Stimulated activated CD4-positive, alpha-beta T cell treated with anti-CD3 and anti-CD28 coated beads, Interleukin-12 subunit alpha, Interleukin-12 subunit beta, amount 100 ng/mL, for 4 hours (primary cell): Measurements from ENCODE around the gene COL23A1.
"Not testable (repeated sequence)": the region's sequence is repeated elsewhere in the genome, so short reads cannot be mapped to it uniquely, and the experiment has no call there.

Experiments
- DNase-seq: peaks from one replicate; pipeline ENCODE4 v3.0.0-alpha.2; 2020

COL23A1 gene

DNA sequence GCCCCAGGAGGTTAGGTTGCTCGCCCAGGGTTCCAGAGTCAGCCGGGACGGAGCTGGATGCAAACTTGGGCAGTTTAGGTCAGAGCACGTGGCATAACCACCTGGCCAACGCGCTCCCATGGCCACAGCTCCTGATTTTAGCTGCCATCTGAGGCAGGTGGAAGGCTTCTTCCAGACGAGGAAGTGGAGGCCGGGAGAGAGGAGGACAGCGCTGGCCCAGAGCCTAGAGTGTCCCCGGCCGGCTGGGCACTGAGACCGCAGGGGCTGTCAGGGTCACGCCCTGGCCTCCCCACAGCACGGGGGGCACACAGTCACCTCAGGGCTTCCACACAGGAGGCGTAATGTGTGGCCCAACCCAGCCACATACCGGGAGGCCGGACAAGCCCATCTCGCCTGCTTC lies 341.4 kb downstream of the COL23A1 start:
- DNase-seq = no peak

DNA sequence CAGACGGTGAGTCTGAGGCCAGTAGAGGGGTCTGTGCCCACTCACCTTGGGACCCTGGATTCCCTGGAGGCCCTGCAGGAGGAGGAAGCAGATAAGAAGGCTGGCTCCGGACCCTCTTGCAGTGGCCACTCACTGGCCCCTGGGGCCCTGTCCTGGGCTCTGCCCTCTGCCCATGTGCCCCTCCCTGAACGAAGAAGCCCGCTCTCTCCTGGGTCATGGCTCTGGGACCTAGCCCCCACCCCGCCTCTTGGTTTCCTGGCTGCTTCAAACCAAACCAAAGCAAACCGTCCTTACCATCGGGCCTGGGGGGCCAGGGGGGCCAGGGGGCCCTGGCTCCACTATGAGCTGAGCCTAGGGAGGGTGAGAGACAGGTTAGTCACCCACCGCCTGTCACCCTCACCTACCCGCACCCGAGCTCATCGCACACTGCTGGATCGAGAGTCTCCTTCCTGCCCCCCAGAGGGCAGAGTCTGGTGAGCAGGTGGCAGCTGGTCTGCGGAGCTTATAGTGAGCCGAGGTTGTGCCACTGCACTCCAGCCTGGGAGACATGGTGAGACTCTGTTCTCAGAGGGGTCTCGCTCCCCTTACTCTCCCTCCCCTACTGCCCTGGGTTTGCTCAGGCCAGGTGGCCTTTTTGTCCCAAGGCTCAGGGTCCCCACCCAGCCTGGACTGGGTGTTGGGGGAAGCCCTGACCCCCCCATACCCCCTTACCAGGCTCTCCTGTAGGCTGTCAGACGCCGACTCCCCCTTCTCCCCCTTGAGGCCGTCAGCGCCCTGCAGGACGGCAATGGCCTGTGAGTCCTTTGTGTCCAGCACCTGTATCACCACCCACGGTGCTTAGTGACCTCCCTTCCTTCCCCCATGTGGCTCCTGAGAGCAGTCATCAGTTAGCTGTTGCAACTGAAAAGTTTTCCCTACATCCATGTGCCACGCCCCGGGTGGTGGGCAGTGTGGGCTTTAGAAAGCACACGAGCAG lies 342.4 kb downstream of the COL23A1 start:
- DNase-seq = no peak

DNA sequence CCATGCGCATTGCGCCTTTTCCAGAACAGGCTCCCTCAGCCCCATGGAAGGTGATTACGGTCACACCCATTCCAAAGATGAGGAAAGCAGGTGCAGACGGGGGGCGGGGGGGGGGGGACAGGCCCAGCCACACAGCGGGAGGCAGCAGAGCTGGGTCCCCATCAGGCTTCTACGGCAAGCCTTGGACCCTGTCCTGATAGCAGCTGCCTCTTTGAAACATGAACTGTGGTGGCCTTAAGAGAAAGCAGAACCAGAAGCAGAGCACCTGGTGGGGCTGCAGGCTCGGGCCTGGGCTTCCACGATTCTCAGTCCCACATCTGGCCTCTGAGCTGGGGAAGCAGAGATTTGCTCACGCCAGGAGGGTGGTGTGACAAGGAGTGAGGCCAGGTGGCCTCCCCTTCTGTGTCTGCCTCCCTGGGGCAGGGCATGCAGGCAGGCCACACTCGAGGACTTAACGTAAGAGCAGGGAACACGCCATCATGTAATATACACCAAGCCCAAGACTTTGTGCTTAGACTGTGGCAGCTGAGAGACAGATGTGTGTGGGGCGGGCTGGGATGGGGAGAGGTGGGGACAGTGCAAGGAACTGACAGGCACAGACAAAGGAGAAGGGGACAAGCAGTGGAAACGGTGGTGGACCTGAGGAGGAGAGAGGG lies 343.4 kb downstream of the COL23A1 start:
- DNase-seq = no peak

DNA sequence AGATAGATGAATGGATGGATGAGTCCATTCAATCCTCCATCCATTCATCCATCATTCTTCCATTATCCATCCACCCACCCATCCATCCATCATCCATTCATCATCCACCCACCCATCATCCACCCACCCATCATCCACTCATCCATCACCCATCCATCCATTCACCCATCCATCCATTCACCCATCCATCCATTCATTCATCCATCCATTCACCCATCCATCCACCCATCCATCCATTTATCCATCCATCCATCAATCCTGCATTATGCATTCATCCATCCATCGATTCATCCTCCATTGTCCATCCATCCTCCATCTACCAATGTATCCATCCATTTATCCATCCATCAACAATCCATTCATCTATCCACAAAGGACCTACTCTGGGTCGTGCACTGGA lies 344.8 kb downstream of the COL23A1 start:
- DNase-seq = no peak

DNA sequence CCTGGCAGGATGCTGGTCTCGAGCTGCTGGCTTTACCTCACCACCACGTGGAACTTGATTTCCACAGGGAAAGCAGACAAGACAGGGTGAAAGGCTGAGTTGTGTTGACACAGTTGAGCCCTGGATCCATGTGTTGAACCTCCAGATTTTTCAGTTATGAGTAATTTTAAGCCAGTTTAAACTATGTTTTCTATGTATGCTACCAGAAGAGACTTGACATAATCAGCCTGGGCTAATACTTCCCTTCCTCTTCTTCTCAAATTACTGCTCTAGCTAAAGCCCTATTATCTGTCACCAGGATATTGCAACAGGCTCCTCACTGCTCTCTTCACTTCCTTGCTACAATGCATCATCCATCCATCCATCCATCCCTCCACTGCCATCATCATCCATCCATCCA lies 345.6 kb downstream of the COL23A1 start:
- no peak for DNase-seq

DNA sequence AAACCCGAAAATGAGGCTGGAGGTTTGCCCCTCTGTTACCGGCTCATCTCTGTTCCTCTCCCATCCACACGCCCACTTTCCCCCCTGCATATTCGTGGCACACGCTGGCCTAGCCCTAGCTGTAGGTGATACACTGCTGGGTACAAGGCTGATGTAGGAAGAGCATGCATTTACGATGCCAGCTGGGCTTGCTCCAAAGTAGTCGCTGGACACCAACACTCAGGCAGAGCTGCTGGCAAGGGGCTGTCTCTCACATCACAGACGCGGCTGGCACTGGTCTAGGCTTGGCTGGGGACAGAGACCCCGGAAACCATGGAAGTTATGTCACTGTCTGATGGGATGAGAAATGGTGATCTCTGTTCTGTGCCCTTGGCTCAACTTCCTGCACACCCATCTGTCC lies 347.8 kb downstream of the COL23A1 start:
- no peak for DNase-seq

DNA sequence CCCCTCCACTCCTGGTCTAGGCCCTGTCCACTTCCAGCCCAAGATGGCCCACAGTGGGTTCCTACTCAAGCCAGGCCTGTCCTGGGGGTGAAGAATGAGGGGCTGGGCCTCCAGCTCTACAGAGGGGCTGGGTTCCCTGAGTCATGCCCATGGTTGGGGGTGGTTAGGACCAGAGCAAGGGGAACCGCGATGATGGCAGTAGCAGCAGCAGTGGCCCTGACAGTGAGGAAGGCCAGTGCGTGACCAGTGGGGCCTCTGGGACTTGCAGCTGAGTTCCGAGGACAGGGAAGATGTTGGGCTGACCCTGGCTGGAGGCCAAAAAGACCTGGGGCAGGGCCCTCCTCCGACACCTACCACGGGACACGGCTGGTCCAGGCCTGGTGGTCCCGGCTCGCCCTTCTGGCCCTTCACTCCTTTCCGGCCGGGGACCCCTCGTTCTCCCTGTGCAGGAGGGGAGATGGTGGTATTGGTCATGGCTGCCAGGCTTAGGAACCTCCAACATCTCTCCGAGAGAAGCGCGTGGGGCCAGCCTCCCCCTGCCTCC lies 348.4 kb downstream of the COL23A1 start:
- no peak for DNase-seq

DNA sequence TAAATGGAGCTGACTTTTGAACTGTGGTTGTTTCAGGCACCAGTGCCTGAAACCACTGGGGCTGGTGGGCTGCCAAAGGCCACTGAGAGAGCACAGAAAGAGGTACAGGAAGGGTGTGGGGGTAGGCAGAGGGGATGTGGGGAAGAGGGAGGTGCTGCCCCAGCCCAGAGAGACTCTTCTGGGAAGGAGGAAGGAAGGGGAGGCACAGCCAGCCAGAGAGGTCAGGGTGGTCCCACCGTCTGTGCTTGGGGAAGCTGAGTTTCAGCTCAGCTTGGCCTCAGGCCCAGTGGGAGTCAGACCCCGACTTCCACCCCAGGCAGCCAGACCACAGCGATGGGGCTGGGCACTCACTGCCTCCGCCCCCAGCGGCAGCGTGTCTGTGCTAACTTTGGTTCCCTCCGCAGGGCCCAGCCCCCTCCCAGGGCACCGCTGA lies 348.9 kb downstream of the COL23A1 start:
- DNase-seq = no peak

DNA sequence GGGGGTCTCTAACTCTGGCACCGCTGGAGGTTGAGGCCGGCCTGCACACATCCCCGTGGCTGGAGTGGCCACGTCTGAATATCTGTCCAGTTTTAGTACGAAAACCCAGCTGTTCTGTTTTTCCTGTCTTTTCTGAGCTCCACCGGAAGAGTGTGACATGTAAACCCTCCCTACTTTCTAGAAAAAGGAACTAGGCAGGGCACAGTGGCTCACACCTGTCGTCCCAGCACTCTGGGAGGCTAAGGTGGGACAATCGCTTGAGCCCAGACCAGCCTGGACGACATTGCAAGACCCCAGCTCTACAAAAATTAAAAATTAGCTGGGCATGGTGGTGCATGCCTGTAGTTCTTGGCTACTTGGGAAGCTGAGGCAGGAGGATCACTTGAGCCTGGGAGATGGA lies 349.4 kb downstream of the COL23A1 start:
- no peak for DNase-seq

DNA sequence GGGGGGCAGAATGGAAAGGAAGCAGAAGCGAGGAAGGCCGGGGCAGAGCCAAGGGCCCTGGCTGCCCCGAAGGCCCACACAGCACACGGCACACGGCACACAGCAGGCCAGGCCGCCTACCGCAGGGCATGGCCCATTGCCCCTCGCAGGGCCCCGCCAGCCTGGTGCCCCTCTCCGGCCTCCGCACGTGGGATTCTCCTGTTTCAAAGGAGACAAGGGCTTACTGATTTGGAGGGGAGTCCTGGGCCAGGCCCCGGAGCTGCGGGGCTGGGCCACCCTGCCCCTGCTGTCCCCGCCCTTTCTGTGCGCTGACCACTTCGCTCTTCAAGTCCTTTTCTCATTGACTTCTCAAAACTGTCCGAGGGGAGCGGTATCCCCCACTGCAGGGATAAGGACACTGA lies 349.9 kb downstream of the COL23A1 start:
- DNase-seq = no peak

DNA sequence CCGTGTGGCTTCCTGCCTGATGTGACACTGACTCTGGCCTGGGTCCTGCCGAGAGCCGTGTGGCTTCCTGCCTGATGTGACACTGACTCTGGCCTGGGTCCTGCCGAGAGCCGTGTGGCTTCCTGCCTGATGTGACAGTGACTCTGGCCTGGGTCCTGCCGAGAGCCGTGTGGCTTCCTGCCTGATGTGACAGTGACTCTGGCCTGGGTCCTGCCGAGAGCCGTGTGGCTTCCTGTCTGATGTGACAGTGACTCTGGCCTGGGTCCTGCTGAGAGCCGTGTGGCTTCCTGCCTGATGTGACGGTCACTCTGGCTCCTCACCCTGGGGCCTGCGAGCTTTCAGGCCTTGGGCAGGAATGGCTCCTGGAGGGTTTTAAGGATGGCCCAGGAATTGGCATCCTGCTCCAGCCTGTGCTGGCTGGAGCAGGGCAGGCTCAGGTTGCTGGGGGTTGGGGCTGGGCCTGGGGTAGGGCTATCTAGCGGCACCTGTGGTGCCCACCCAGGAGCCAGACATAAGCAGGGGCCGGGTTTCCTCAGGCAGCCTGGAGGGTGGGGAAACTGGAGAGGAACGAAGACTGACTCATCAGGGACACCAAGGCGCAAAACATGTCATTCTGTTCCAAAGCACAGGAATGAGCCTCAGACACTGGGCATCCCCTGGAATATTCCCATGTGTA lies 350.4 kb downstream of the COL23A1 start:
- DNase-seq = not testable (repeated sequence)

DNA sequence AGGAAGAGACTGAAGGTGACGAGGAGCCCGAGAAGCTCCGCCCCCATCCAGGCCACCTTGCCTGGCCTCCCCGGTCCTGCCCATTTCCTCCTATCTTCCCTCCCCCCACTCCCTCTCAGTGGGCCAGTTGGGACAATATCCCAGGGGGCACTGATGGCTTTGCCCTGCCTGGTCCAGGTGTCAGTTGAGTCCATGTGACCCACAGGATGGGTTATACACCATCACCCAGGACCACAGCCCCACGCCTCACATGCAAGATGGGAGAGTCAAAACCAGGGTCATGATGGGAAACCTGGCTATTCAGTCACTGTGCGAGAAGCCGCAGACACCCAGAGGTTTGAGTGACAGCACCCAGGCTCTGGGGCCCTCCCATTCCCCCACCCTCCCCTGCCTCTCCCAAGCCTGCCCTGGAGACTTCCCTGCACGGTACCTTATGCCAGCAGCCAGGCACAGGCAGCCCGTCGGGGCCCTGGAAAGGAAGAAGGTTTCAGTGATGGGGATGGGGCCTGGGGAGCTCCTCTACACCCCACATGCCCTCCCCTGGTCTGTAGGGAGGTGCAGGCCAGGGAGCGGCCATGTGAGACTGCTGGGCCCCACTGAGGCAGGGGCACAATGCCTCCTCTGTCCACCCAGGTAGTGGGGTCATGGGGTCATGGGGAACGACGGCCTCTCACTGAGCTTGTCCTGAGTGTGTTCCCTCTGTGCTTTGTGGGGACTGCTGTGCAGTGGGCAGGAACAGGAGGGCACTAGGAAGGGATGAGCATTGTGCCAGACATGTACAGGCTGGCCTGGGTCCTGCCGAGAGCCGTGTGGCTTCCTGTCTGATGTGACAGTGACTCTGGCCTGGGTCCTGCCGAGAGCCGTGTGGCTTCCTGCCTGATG lies 351.2 kb downstream of the COL23A1 start:
- DNase-seq = no peak

DNA sequence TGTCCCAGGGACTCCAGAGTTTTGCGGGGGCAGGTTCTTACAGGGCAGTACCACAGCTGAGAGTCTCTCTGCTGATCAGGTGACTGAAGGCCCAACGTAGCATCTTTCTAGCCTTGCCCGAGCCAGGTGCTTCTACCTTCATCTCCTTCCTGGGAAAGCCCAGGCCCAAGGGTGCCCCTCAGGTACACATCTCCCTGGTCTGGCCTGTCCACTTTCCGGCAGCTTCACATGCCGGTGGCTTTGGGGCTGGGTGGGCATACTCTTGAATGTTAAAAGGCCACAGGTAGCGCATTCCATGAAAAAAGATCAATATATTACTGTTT lies 351.9 kb downstream of the COL23A1 start:
- DNase-seq = no peak

DNA sequence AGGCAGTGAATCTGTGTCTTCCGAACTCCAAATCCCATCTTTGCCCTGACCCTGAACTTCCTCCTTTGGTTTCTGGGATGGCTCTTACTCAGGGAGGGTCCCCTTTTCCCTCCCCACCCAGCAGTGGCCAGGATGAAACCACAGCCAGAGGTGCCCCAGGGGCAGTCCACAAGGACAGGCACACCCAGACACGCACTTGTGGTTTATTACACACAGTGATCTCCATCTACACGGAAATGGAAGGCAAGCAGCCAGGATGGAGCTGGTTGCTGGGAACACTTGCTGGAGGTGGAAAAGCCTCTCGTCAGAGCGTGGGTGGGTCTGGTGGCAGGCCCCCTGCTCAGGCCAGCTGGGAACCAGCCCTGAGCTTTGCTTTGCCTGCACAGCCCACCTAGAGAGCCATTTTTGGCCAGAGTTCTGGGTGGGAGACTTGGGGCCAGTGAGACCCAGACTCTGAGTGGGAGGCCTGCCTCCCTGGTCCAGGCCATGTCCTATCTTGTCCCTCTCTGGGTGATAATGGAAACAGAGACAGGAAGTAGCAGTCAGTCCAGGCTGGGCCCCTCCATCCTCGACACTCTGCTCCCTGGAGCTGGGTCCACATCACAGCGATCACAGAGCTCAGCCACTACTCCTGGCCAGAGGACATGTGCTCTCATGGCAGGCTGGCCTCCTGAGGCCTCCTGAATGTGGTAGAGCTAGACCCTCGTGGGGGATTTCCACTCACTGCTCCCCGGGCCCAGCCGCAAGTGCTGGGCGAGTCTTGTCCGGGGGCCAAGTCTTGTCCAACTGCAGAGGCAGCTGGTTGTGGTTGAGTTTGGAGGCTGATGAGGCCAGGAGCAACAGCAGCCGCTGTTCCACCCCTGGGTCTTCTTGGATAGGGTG lies 352.5 kb downstream of the COL23A1 start:
- no peak for DNase-seq

DNA sequence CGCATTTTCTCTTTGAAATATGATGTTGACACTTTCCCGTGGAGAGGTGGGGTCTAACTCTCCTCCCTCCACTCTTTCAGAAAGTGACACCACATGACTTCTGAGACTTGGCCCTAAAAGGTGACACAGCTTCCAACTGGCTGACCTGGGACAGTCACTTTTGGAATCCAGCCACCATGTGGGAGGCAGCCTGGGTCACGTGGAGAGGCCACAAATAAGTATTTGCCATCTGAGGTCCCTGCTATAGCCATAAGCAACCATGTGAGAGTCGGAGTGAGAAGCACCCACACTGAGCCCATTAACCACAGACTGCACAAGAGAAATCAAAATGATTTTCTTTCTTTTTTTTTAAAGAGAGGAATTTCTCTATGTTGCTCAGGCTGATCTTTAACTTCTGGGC lies 353.5 kb downstream of the COL23A1 start:
- no peak for DNase-seq

DNA sequence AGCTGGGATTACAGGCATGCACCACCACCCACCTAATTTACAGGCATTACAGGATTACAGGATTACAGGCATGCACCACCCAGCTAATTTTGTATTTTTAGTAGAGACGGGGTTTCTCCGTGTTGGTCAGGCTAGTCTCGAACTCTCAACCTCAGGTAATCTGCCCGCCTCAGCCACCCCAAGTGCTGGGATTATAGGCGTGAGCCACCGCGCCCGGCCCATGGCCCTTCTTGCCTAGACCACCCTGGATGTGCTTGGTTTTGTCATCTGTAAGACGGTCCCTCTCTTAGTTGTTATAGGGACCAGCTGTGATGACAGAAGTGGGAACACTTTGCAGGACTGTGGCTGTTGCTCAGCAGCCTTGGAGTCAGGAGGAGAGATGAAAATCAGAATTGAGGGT lies 354.1 kb downstream of the COL23A1 start:
- DNase-seq = no peak

DNA sequence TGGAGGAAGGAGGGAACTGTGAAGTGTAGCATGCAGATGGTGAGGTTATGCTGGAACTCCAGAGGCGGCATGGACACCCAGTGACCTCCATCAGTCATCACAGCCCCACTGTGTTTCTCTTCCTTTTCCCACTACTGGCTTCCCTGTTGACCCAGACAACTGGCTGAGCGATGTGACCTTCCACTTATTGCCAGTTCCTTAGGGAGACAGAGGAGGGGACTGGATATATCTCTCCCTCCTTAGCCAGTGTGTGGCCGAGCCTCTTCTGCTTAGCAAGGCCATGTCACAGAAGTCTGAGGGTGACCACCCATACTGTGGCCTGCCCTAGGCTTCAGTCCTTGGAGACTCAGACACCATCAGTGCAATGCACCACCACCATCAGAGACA lies 354.6 kb downstream of the COL23A1 start:
- no peak for DNase-seq

DNA sequence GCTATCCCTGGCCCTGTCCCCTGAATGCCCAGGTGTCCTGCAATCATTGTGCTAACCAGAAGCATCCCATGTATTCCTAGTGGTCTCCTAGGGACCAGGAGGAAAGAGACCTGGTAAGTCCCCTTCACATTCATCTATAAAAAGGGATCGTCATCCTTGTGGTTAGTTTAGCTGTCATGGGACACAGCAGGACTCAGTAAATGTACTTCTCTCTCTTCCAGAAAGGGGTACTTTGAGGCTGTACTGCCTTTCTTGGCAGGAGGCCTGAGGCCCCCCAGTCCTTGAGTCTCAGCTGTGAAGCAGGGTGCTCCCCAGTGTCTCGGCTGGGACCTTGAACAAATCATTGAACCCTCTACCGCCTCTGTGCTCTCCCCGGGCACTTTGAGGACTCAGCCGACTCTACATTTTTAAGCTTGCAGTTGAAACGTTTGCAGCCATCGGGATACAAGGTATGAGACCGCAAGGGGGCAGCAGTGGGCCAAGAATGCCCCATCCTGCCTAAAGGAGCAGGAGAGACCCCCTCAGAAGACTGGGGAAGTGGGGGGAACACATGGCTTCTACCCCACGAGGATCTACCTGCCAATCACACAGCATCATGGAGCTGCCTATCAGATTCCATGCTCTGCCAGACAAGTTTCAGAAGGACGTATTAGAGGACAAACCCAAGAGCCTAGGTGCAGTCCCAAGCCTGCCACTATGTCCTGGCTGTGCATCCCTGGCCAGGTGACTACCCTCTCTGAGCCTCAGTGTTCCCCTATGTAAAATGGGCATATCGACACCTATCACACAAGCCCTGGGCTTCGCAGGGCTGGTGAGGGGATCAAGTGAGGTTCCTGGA lies 355.2 kb downstream of the COL23A1 start:
- DNase-seq = peak; percentile 70

DNA sequence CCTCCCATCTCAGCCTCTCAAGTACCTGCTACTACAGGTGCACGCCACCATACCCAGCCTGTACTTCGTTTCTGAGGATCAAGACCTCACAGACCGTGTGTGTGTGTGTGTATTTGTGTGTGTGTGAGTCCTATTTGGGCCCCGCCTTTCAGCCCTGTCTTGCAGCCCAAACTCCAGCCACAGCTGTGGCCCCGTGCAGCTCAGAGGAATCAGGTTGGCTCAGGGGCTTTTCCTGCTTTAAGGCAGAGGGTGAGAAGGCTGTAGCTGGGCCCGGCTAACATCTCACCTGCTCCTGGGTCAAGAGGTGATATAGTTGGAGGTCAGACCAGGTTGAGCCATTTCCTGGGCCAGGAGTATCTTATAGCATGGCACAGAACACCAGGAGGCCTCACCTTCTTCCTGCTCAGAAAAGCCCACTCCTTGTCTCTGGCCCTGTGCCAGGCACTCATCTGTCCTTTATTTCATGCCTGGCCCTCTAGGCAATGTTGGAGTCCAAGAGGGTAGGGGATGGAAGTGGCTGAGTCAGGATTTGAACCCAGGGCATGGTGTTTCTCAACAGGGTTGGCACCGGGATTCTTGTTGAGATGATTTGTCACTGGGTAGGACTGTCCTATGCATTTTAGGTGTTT lies 356.0 kb downstream of the COL23A1 start:
- no peak for DNase-seq

DNA sequence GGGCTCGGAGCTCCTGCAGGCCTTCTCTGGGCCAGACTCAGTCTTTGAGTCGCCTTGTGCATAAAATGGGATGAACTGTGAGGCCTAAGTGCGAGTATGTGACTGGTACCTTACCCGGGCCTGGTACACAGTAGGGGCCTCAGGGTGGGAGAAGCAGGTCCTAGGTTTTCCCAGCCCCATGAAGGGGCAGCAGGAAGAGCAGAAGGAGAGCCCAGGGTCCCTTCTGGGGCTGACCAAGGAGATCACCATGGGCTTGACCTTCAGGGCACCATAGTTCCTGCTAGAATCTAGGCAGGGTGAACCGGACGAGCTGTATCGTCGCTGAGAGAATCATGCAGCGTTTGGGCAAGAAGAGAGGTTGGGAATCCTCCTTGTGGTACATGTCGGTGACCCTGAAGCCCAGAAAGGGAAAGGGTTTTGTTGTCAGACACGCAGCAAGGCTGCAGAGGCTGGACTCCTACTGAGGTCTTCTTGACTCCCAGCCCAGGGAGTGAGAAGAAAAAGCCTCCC lies 357.2 kb downstream of the COL23A1 start:
- DNase-seq = no peak
